ENCODE data around the gene AHDC1. TPM values are rescaled to one million over a fixed set of nuclear protein-coding genes. Genes with fewer than 3 reads are reported as not detected.

AHDC1 gene
- total RNA-seq, 4 donors from 2014 or later, result 14.7 to 54.3 (median 35.4) TPM

DNA sequence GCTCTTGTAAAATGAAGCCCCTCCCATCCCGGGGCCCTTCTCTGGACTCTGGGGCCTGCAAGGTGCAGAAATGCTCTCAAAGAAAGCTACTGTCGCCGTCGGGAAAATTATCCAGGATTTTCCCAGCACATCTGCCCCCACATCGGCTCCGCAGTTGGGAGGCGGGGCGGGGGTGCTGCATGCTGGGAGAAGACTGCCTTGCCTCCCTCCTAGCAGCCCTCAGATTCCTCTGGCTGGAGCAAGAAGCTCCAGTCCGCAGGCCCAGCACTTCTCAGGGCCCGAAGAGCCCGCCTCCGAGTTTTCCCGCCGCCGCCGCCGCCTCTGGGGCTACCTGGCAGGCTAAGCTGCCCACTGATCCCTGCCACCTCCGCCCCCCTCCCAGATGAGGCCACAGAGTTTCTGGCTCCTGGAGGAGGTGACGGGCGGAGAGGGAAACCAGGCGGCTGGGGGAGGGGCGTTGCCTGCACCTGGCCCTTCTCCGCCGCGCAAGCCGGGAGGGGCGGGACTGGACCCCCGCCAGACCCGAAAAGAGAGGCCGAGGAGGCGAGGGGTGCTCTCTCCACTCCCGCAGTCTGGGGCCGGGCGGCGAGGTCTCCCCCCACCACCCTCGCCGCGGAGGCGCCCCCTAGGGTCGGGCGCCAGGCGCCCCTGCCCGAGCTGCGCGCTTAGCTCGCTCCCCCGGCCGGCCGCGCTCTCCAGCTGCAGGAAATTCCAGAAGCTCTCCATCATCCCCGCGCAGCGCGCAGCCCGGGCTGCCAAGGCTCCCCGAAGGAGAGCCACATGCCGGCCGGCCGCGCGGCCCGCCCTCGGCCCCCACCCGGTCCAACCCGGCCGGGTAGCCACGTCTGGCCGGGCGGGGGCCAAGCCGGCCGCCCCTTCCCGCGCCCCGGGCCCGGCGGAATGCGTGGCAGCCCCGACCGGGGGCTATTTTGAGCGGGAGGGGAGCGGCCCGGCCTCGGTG, 28.8 kb downstream of the AHDC1 start:
- H3K4me3 ChIP-seq, result peak overlapping the region; percentile 61 to 69 (median 62)
- intact Hi-C loops (cut with DNase I), result no loop called here
- H3K27ac ChIP-seq (replicated peaks in 1 of 4), result peak overlapping the region; percentile 93 to 98 (median 97)
- WGBS, result 18% methylated on average over 40 of the region's 83 CpGs
- no peak for TF ChIP-seq POLR2A (IDR thresholded peaks at IDR 0.05; ENCODE audit: low read depth)
- TF ChIP-seq, protein P1, sequence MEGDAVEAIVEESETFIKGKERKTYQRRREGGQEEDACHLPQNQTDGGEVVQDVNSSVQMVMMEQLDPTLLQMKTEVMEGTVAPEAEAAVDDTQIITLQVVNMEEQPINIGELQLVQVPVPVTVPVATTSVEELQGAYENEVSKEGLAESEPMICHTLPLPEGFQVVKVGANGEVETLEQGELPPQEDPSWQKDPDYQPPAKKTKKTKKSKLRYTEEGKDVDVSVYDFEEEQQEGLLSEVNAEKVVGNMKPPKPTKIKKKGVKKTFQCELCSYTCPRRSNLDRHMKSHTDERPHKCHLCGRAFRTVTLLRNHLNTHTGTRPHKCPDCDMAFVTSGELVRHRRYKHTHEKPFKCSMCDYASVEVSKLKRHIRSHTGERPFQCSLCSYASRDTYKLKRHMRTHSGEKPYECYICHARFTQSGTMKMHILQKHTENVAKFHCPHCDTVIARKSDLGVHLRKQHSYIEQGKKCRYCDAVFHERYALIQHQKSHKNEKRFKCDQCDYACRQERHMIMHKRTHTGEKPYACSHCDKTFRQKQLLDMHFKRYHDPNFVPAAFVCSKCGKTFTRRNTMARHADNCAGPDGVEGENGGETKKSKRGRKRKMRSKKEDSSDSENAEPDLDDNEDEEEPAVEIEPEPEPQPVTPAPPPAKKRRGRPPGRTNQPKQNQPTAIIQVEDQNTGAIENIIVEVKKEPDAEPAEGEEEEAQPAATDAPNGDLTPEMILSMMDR (IDR thresholded peaks at IDR 0.05), result peak in 2 of 3 experiments; percentile 14 to 21
- TF ChIP-seq POLR2AphosphoS5 (IDR thresholded peaks at IDR 0.05), result peak in 1 of 2 donors; percentile 70
- no peak for TF ChIP-seq EP300 (IDR thresholded peaks at IDR 0.05)
- H3K9me3 ChIP-seq, result no peaks in the 10 kb centered on the region
- peaks cover 82 to 97% (median 91%) of the 10 kb centered on the region in 4 donors for H3K4me1 ChIP-seq
- no peaks in the 10 kb centered on the region for H3K27me3 ChIP-seq
- no peaks in the 10 kb centered on the region for H3K36me3 ChIP-seq
- DNase-seq (ENCODE audit: extremely low spot score), result no peak

DNA sequence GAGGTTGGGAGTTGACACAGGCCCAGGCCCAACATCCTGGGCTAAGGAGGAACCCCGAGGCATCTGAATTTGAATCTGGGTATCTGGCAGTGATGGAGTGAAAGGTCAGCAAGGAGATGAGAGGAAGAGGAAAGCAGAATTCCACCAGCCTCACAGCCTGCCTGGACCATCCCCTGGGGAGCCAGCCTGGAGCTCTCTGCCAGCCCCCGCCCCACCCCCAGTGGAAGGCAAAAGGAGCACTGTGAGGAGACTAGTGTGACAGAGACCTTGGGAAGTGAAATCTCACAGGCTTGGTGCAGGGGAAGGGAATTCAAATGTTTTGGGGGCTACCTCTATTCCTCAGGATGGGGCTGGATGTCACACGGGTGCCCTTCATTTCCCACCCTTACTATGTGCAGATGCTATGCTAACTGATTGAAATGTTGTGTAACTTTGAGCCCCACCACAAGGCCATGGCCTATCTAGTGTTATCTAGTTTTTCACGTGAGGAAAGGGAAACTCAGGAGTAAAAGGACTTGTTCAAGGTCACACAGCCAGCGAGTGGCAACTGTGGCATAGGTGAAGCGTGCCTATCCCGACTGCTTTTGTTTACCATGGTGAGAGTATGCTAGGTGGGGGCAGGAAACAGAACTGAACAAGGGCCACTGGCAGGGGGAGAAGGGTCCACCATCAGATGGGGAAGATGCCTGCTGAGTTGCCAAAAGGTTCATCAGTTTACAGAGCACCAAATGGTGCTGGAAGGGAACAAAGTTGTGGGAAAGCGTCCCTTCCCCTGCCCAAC, 29.8 kb downstream of the AHDC1 start:
- Histone ChIP-seq H3K9me3 (no peaks in the 10 kb centered on the region), H3K4me1 (peaks cover 87 to 99% (median 94%) of the 10 kb centered on the region in 4 donors), H3K4me3 (peak overlapping the region; percentile 61 to 69 (median 62)), H3K27ac (replicated peaks in 1 of 4) (peak overlapping the region; percentile 93 to 98 (median 97)), H3K36me3 (no peaks in the 10 kb centered on the region), H3K27me3 (no peaks in the 10 kb centered on the region)
- WGBS, result 63% methylated on average over 8 of the region's 8 CpGs
- intact Hi-C loops (cut with DNase I), result no loop called here
- no peak for DNase-seq (ENCODE audit: extremely low spot score)
- TF ChIP-seq, protein P1 (IDR thresholded peaks at IDR 0.05), result no peak
- no peak for TF ChIP-seq EP300 (IDR thresholded peaks at IDR 0.05)
- no peak for TF ChIP-seq POLR2A (IDR thresholded peaks at IDR 0.05; ENCODE audit: low read depth)
- TF ChIP-seq POLR2AphosphoS5 (IDR thresholded peaks at IDR 0.05), result no peak

DNA sequence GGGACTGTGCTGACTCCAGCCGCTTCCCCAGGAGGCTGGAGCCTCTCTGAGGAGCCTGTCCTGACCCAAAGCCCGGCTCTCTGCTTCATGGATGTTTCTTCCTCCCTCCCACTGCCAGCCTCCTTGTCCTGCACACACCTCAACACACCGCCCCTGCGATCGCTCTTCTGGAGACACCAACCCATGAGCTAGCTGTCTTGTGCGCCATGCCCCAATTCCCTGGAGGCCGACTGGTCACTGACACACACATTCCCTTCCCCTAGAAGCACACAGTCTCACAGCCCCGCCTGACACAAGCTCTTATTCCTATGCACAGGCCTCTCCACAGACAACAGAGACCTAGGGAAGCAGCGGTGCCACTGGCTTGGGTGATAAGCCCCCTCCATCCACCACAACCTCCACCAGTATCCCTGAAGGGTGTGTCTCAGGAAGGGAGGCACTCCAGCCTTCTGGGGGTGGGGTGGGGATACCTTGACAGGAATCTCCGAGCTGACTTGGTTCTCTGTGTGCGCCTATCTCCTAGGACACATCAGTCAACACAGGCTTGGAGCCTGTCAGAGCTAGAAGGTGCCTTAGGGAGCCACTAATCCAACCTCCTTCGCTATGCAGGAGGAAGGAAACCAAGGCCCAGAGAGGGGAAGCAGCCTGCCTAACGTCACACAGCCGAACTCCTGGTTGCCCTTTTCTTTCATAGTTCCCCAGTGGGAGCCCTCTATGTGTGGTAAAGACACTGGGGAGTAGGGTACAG, 31.1 kb downstream of the AHDC1 start:
- intact Hi-C loops (cut with DNase I), result no loop called here
- H3K27ac ChIP-seq (replicated peaks in 1 of 4), result peak overlapping the region; percentile 93 to 98 (median 97)
- peaks cover 89 to 100% (median 99%) of the 10 kb centered on the region in 4 donors for H3K4me1 ChIP-seq
- H3K4me3 ChIP-seq, result peak overlapping the region in 2 of 4 donors; percentile 0 to 26
- no peak for DNase-seq (ENCODE audit: extremely low spot score)
- H3K36me3 ChIP-seq, result no peaks in the 10 kb centered on the region
- 50% methylated on average over 13 of the region's 14 CpGs for WGBS
- TF ChIP-seq POLR2AphosphoS5 (IDR thresholded peaks at IDR 0.05), result peak in 1 of 2 donors; percentile 26
- TF ChIP-seq, protein P1 (IDR thresholded peaks at IDR 0.05), result no peak
- no peaks in the 10 kb centered on the region for H3K27me3 ChIP-seq
- H3K9me3 ChIP-seq, result no peaks in the 10 kb centered on the region

DNA sequence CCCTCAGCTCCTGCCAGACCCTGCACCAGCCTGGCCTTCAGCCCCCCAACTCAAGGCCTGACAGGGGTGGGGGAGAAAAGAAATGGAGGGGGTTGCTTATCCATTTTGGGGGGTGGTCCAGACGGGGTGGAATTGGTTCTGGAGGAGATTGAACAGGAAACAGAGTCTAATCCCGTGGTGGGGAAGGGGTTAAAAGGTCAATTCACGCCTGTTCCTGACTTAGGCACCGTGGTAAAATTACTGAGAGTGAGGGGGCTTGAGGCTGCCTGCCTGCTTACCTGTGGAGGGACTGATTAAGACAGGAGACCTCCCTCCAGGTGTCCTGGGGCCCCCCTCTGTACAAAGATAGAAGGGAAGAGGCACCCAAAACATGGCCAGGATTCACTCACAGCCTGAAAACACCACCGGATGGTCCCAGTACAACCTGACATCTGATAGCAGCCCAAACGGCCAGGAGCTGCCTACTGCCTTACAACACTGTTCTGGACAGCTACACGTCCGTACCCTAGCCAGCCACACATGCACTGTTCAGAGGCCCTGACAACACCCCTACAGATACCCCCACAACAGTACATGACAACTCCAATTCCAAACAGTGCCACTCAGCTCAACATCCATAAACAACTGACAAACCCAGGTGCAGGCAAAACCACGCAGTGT, 31.8 kb downstream of the AHDC1 start:
- Histone ChIP-seq H3K36me3 (no peaks in the 10 kb centered on the region), H3K4me3 (peak overlapping the region in 3 of 4 donors; percentile 12 to 26 (median 19)), H3K9me3 (no peaks in the 10 kb centered on the region), H3K27ac (replicated peaks in 1 of 4) (peak overlapping the region; percentile 93 to 98 (median 97)), H3K27me3 (no peaks in the 10 kb centered on the region), H3K4me1 (peaks cover 89 to 100% (median 99%) of the 10 kb centered on the region in 4 donors)
- intact Hi-C loops (cut with DNase I), result no loop called here
- WGBS, result 21% methylated on average over 5 of the region's 9 CpGs
- no peak for DNase-seq (ENCODE audit: extremely low spot score)
- TF ChIP-seq EP300 (IDR thresholded peaks at IDR 0.05), result no peak
- TF ChIP-seq POLR2AphosphoS5 (IDR thresholded peaks at IDR 0.05), result no peak
- TF ChIP-seq, protein P1 (IDR thresholded peaks at IDR 0.05), result no peak
- TF ChIP-seq POLR2A (IDR thresholded peaks at IDR 0.05; ENCODE audit: low read depth), result no peak

Data from esophagus muscularis mucosa (tissue), 4 donors.